NB4 (cell line): ENCODE data around the gene EBLN2.

ENCODE experiments used
- MYC ChIP-seq: IDR thresholded peaks from 2 replicates; pipeline ENCODE4 v1.6.1; 2011; ENCODE audit warnings: low read depth, low read length
- POLR2A ChIP-seq: IDR thresholded peaks from 2 replicates; pipeline ENCODE4 v1.6.1; 2011; ENCODE audit warnings: mild to moderate bottlenecking; ENCODE audit not compliant: insufficient read length; ENCODE audit errors: extremely low read depth
- TF ChIP-seq, protein P1 (sequence below): IDR thresholded peaks from one replicate; pipeline ENCODE4 v1.5.1; 2012; ENCODE audit warnings: low read depth, low read length
- TF ChIP-seq, protein P2 (sequence below): IDR thresholded peaks from 2 replicates; pipeline ENCODE4 v1.6.1; 2011; ENCODE audit warnings: low read depth, low read length

DNA sequence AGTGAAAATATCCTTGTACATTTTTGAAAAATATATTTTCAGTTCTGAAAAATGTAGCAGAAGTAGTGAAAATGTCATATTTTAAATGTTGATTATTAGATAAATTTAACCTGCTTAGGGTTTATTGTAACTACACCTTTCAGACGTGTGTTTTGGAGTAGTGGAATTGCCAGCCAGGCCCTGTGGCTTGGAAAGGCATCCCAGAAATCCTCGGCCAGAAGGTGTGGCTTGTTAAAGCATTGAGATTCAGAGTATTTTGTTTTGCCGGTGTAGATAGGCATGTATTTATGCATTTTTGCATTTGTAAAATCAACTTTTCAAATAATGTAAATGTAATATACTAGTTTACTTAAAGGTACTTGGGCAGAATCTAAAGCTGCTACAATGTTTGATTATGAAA, 7.0 kb downstream of the EBLN2 start:
- TF ChIP-seq, protein P1, sequence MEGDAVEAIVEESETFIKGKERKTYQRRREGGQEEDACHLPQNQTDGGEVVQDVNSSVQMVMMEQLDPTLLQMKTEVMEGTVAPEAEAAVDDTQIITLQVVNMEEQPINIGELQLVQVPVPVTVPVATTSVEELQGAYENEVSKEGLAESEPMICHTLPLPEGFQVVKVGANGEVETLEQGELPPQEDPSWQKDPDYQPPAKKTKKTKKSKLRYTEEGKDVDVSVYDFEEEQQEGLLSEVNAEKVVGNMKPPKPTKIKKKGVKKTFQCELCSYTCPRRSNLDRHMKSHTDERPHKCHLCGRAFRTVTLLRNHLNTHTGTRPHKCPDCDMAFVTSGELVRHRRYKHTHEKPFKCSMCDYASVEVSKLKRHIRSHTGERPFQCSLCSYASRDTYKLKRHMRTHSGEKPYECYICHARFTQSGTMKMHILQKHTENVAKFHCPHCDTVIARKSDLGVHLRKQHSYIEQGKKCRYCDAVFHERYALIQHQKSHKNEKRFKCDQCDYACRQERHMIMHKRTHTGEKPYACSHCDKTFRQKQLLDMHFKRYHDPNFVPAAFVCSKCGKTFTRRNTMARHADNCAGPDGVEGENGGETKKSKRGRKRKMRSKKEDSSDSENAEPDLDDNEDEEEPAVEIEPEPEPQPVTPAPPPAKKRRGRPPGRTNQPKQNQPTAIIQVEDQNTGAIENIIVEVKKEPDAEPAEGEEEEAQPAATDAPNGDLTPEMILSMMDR, result no peak
- TF ChIP-seq, protein P2, sequence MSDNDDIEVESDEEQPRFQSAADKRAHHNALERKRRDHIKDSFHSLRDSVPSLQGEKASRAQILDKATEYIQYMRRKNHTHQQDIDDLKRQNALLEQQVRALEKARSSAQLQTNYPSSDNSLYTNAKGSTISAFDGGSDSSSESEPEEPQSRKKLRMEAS, result no peak
- TF ChIP-seq POLR2A (no peak), MYC (no peak)
